ENCODE measurements around the gene NELL1. TPM values are rescaled to one million over a fixed set of nuclear protein-coding genes. Genes with fewer than 3 reads are reported as not detected.
"Not testable (repeated sequence)": the region's sequence is repeated elsewhere in the genome, so short reads cannot be mapped to it uniquely, and the experiment has no call there.

NELL1 gene
- total RNA-seq, 1 donor from 2014 or later: 9.4 TPM

- DNase-seq: no peak
Observed at GRCh38 chr11:20770414-20770946, 101.1 kb downstream of the NELL1 start.

DNA sequence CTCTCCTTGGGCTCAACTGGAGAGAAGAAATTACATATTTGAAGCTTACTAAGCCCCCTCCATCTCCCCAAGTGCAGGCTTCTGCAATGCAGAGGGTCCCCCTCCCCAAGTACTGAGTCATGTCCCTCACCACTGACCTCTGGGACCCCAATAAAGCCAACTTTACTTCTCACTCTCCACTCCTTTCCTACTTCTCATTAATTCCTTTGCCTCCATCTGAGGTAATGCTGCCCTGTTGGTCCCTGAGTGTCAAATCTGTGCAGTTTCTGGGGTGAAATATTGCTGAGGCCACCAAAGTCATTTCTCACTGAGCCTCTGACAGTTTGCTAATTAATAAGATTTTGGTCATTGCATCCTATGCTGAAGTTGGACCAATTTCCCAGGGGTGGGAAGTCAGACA is 101.6 kb downstream of the NELL1 start:
- no peak for DNase-seq

DNA sequence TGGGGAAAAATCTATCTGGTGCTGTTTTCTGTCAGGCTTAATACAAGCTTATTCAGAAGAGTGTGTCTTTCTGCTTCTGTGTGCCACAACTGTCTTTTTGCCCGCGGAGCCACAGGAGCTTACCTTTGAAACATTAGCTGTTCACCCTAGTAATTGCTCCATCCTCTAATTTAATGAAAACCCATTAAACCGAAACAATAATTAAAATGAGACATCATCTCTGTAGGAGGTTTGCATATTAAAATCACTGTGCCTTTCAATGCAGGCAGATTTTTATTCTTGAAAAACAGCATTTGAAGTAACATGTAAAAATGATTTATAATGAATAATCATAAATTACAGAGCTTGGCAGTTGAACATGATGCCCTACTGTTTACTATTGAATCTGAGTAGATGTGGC is 102.3 kb downstream of the NELL1 start:
- DNase-seq: no peak

GRCh38 chr11:20775331-20775730 is 105.9 kb downstream of the NELL1 start:
- DNase-seq: no peak

DNA sequence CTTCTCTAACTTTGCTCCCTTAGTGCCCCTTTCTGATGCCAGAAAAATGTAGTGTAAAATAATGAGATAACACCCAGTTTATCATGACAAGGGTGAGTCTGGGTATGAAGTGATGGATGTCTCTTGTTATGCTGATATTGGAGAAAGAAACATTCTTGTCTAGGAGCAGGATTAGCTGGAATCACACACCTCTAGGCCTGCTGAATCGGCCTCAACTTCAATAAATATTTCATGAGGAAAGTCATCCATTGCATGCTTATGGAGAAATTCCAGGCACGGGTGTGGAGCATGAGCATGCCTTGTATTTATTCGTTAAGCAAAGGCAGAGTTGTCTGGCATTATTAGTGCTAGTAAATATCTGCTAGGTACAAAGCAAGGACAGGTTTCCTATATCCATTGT is 113.4 kb downstream of the NELL1 start:
- no peak for DNase-seq

GRCh38 chr11:20783220-20783619 is 113.8 kb downstream of the NELL1 start:
- DNase-seq: no peak

DNA sequence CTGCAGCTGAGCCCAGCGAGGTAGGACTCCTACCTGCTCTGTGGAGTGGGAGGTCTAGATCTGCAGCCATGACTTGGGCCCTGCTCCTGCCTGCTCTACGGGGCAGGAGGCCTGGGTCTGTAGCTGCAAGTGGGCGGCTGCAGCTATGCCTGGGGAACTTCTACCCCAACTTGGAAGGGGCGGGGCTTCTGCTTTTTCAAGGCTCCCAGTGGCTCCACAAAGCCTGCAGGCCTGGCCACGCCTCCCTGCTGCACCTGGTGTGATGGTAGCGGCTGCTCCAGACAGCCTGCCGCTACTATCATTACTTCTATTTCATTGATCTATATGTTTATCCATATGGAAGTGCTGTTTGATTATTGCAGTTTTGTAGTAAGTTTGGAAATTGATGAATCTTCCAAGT is 121.2 kb downstream of the NELL1 start:
- DNase-seq: no peak

DNA sequence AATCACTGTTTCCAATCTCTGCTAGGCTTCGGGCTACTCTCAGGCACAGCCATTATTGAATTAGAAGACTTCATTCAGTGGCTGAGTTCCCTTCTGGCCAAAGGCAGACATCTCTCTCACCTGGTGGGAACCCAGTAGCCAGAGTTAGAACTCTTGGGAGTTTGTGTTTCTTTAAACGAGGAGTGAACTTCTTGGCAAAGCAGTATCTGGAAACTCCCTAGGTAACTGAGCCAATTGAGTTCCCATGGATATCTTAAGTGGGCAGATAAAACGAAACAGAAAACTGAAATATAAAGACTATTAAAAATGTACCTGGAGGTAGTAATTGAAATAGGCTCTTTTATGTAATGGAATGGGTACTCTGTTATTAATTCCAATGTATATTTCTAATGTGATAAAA is 125.6 kb downstream of the NELL1 start:
- DNase-seq: no peak

DNA sequence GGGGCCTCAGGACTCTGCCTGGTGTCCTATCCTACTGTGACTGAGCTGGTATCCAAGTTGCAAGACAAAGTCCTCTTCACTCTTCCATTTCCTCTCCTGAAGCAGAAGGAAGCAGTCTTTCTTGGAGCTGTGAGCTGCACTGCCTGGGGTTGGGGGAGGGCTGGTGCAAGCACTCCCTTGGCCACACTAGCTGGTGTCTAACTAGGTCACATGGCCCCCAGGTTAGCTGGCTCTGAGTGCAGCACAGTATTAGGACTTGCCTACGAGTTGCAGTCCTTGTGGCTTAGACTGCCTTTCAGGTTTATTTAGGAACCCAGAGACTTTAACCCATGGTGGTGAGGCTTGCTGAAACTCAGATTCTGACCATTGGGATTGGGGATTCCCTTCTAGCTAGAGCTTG is 138.9 kb downstream of the NELL1 start:
- DNase-seq: no peak

DNA sequence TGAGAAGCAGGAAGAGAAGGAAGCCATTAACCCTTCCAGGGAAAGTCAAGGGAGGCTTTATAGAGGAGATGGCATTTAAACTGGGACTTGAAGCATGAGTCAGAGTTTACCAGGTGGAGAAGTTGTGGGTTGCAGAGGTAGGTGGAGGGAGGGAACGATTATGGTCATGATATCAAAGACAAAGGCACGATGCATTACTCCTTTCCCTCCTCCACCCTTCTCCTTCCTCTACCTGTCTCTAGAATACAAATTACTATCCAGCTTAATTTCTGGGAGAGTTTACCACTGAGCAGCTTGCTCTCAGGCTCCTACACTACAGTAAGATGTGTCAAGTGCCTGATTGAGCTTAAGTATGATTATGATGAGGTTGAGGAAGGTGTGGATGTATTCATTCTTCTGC is 151.7 kb downstream of the NELL1 start:
- DNase-seq: no peak

DNA sequence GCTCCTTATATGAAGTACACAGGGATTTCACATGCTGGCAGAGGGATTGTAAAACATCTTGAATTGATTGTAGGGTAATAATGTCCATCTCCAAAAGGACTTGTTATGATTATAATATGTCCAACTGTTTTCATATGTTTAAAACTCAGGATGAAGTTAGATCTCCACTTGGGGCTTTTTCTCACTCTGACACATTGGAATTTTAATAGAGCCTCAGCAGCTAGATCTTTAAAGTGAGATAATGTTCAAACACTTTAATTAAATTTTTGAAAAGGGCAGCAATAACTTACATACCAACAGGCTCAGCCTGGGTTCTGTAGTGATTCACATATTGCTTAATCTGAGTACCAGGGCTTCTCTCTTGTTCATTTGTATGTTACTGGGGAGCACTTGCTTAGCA is 152.1 kb downstream of the NELL1 start:
- DNase-seq: no peak

GRCh38 chr11:20824773-20825172 is 155.4 kb downstream of the NELL1 start:
- DNase-seq: no peak

GRCh38 chr11:20835561-20835960 is 166.2 kb downstream of the NELL1 start:
- no peak for DNase-seq

DNA sequence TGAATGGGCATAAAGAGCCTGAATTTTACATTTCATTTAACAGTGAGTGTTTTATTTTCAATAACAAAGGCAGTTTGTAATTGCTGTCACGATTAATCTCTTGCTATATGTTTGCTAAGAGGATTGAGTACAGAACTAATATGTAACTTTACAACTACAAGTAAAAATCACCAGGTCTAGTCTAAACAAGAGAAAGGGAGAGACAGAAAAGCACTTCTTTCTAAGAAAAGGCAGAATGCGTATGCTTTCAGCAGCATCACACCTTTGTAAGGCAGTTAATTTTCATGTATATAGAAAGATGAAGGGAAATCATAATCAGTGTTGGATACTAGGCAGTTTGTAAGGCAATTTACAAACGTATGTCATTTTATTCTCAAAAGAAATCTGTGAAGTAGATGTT is 169.8 kb downstream of the NELL1 start:
- no peak for DNase-seq

- no peak for DNase-seq
Observed at GRCh38 chr11:20840341-20840740, 171.0 kb downstream of the NELL1 start.

DNA sequence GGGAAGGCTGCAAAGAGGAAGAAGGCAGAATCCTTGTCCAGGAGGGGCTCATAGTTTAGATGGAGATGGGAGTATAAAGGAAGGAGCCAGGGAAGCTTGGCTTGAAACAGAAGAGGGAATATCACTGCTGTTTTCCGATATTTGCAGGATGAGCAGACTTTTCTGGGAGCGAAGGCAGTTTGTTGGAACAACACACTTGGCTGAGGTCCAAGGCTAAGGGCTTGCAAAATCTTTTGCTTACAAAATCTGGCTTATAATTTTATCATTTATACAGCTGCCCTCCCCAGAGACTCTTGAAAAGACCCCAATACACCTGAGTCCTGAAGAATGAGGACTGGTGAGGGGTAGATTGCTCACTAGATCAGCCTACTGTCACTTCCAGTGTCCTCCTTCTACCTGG is 174.8 kb downstream of the NELL1 start:
- DNase-seq: no peak

DNA sequence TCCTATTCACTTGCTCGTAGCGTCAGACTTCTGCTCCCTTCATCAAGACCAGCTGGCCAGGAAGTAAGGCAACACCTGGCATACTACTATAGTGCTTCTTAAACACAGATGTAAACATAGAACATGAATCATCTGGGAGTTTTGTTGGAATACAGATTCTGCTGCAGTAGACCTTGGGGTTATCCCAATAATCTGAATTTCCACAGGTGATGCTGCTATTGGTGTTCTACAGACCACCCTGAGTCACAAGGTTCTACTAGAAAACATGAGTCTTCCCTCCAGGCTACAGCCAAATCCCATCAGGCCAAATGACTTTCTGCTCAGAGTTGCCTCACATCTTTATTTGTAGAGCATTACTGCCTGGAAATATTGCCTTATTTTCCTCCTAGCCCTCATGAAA is 175.2 kb downstream of the NELL1 start:
- no peak for DNase-seq

DNA sequence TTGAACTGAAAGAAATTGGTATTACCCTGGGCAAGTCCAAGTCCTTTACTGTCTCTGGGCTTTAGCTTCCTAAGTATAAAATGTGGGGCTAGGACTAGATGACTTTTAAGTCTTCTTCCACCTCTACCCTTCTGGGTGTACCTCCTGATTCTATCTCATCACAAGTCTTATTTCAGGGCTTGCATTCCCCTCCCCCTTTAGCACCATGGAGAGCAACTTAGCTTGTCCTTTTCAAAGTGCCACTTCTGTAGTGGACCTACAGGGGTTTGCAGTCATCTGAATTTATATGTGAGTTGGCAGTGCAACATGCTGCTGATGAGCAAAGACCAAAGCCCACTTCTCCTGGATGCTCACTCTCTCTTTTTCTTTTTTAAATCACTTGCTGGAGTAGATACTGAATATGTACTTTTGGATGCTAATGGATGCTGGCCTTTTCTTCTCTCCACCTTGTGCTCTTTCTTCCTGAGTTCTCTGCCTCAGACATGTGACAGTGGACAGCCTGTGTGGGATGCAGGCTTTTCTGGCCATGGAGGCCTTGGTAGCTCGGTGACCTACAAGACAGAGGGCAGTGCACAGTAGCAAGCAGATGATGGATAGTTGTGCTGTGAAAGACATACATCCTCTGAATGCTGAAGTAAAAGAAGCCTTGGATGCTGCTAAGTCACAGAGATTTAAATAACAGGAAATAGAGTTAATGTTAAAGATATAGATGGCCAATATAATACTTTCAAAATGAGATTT is 185.0 kb downstream of the NELL1 start:
- DNase-seq: no peak

- no peak for DNase-seq
Observed at GRCh38 chr11:20861322-20861721, 191.9 kb downstream of the NELL1 start.

DNA sequence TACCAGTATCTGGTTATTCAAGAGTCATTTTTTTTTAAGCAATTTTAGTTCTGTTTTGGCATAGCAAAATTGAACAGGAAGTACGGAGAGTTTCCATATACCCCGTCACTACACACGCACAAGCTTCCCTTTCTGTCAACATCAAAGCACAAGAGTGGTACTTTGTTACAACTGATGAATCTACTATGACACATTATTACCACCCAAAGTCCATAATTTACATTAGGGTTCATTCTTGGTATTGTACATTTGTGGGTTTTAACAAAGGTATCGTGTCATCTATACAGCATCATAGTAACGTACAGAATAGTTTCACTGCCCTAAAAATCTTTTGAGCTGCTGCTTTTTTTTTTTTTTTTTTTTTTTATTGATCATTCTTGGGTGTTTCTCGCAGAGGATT is 192.9 kb downstream of the NELL1 start:
- DNase-seq: not testable (repeated sequence)

- no peak for DNase-seq
Observed at GRCh38 chr11:20864628-20865027, 195.2 kb downstream of the NELL1 start.

GRCh38 chr11:20865161-20865560 is 195.8 kb downstream of the NELL1 start:
- no peak for DNase-seq

DNA sequence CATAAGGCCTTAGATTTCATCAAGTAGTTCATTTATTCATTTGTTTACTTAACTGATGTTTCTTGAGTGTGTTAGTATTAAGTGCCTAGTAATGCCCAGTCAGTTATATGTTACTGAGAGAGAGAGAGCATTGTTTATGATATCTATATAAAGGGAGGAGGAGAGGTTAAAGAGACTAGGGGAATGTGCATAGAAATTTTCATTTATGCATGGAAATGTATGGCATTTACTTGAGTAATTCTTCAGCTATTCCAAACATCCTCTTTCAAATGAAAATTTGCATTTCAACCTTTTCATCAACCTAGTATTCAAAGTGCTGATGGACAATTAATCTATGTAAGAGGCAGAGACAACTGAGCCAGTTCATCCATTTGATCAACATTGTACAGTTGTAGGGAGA is 199.7 kb downstream of the NELL1 start:
- DNase-seq: no peak

DNA sequence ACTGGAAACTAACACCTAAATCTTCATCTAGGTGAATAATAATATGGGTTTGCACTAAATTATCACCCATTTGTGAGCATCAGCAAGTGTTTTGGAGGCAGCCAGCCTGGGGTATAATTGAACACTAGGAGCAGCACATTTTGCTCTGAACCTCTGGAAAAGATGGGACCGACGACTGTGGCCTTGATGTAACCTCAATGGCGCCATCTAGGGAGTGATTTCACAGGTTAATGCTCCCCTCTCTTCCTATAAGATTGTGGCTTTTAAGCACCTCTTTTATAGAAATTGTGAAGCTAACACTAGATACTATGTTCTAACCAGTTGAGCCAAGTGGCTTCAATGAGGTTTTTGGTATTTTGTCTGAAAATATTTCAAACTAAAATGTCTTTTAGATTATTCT is 203.7 kb downstream of the NELL1 start:
- no peak for DNase-seq

DNA sequence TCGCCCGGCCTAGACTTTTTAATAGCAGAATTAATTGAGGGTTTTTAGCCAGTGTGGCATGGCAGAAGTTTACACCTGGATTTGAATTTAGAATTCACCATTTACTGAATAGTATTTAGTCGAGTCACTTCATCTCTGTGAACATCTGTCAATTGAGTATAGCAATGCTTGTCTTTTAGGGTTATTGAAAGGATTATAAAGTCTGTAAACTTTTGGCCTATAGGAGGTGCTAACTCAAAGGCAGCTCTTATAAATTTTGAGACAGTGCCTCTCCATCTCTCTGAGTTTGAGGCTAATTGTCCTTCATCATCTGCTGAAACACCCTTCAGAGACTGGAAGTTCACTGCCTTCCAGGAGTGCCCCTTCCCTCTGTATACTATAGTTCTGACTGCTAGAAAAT is 205.0 kb downstream of the NELL1 start:
- DNase-seq: no peak
